ENCODE results near the gene PNMA6E.

DNA sequence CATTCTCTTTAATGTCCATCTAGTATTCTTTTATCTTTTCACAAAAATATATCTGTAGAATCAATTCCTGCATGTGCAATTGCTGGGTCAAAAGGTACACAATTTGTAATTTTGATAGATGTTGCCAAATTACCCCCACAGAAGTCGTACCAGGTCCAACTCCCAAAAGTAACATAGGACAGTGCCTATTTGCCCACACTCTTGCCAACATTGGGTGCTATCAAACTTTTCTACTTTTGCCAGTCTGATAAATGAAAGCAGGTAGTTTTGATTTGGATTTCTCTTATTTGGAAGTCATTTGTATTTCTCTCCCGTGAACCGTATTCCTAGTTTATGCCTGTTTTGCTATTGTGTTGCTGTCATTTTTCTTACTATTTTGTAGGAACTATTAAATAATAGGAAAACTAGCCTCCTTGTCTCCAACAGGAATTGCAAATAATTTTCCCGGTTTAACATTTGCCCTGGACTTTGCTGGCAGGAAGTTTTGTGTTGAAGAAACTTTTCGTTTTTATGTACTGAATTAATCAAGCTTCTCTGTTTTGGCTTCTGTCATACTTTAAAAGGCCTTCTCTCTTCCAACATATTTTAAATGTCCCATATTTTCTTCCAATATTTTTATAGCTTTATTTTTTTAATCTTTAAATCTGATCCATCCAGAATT is 34.1 kb downstream of the PNMA6E start:
- TF ChIP-seq, protein P1, sequence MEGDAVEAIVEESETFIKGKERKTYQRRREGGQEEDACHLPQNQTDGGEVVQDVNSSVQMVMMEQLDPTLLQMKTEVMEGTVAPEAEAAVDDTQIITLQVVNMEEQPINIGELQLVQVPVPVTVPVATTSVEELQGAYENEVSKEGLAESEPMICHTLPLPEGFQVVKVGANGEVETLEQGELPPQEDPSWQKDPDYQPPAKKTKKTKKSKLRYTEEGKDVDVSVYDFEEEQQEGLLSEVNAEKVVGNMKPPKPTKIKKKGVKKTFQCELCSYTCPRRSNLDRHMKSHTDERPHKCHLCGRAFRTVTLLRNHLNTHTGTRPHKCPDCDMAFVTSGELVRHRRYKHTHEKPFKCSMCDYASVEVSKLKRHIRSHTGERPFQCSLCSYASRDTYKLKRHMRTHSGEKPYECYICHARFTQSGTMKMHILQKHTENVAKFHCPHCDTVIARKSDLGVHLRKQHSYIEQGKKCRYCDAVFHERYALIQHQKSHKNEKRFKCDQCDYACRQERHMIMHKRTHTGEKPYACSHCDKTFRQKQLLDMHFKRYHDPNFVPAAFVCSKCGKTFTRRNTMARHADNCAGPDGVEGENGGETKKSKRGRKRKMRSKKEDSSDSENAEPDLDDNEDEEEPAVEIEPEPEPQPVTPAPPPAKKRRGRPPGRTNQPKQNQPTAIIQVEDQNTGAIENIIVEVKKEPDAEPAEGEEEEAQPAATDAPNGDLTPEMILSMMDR (IDR thresholded peaks at IDR 0.05), result no peak
- no peak for TF ChIP-seq POLR2AphosphoS5 (IDR thresholded peaks at IDR 0.05)
- no peak for TF ChIP-seq POLR2A (IDR thresholded peaks at IDR 0.05)
